Right hindlimb (tissue), 1 donor: ENCODE data around the gene HOXC11.
A peak's percentile ranks its signal among the peaks of the same experiment; 100 is the strongest.

Source experiments
- DNase-seq: peaks from one replicate; pipeline ENCODE4 v3.0.0-alpha.2; 2018

The HOXC11 gene

DNA sequence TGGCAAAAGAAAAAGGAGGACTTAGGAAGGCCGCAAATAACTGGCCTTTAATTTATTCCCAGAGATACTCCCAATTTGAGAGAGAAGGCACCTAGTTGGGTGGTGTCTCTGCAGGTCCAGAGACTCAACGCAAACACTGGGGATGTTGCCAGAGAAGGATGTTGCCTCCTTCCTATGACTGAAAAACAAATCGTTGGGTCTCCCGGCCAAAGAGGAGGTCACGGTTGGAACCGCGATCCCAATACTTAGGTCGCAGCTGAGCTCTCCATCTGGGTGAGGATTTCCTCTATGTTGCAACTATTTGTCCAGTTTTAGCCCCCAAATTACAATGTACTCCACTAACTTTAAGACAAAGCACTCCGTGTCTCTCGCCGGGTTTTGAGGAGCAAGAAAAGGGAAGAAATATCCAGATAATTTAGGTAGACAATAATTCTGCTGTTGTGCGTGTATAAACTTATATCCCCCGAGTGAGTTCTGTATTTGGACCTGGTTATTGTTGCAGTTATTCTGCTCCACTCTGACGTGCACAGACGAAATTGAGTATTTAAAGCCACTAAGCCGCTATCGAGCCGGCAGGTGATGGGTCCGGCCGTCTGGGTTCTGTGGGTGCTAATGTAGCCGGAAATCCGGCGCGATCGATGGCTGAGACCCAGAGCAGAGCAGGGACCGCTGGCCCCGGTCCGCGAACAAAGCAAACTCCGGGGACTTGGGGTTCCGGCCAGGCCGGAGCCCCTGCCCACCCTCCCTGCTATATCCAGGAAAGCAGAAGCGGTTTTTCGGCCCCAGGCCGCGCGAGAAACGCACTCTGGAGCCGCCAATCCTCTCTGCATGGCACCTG is 12.5 kb upstream of the HOXC11 start:
- no peak for DNase-seq

DNA sequence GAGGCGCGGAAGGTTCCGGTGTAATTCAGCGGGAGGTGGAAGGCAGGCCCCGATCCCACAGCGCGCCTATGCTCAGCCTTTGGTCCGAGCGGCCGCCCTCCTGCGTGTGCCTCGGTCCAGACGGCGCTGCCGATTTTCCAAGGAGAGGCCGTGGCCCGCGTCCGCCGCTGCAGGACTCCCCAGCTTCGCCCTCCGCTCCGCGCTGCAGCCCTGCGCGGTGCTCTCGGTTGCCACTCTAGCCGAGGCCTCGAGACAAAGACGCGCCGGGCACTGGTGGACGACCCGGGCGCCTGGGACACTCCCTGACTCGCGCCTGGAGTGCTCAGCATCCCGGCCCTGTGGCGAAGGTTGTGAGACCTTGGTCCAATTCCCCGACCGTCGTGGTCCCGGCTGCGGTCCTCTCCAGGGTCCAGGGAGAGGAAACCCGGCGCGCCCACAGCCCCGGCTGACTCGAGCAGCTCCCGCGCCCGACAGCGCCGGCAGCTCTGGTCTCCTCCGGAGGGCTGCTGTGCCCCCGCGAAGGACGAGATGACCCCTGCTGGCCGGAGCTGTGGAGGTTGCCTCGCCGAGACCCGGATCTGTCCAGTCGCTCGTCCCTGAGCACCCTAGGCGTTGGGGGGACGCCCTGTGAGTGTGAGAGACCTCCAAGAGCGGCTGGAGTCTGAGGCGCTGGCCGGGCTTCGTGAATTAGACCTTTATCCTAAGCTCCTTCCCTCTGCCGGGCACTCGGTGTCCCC is 11.7 kb upstream of the HOXC11 start:
- DNase-seq: no peak

- DNase-seq: no peak
Measured at GRCh38 chr12:53963005-53963404, 9.9 kb upstream of the HOXC11 start.

GRCh38 chr12:53963434-53964314 is 9.3 kb upstream of the HOXC11 start:
- no peak for DNase-seq

DNA sequence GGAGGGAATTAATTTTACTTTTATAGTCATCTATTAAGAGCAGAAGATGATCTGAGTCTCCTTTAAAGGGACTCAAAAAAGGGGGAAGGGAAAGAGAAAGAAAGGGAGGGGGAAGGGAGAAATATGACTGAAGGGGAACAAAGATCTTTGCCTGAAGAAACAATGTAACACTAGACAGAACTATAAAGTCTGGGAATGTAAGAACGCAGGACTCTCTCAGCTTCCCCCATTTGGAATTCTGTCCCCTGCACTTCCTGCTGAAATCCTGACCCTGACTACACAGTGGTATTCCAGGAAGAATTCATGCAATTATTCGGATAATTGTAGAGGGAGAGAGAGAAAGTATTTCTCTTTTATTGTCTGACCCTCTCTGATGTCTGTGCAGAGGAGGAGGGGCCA is 8.6 kb upstream of the HOXC11 start:
- no peak for DNase-seq

GRCh38 chr12:53965281-53966084 is 7.4 kb upstream of the HOXC11 start:
- DNase-seq: peak; percentile 86

- DNase-seq: no peak
Measured at GRCh38 chr12:53966085-53966384, 6.9 kb upstream of the HOXC11 start.

DNA sequence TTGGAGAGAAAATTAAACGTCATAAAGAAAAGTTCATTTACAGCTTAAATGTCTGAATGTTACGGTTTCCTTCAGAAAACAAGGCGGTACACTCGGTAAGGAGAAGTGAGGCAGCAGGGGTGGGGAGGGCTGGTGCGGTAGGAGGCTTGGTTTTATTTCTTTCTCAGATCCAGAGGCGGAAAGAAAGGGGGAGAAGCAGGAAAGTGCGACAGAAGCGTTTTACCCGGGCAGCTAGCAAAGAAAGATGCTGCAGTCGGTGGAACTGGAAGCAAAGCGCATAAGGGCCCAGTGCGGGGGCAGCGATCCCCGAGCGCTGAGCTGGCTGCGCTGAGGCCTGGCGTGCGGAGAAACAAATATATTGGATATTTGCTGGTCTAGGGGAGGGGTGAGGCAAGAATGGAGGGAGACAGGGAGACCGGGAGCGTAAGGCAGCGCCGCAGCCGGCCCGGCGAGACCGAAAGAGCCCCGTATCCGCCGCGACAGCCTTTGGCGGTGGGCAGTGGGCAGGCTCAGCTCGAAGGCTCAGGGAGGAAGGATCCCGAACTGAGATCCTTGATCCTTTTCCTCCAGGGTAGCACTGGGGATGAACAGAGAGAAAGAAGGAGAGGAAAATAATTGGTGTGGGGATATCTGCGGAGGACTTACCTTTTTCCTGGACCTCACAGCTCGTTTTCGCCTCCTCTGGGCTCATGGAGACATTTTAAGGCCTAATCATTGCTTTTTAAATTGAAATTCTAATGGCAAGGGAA is 6.4 kb upstream of the HOXC11 start:
- DNase-seq: peak; percentile 54

DNA sequence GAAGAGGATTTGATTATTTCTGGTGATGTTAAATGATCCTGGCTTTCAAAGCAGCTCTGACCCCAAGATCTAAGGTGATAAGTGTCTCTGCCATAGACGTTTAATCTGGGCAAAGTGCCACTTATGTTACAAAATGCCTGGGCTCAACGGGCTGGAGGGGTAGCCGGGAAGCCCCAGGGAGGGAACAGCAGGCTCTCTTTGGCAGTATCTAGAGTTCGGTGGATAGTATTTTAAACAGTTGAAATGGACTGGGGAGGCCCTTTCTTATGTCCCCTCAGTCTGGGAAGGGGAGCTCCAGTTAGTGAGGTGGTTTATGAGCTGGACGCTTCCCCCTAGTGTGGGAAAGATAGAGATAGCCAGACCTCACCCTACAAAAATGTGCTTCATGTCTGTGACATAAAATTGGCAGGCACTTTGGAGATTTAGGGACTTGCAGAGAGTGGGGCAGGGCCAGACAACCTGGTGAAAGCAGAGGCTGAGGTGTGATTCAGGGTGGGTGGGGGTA is 5.5 kb upstream of the HOXC11 start:
- DNase-seq: no peak

DNA sequence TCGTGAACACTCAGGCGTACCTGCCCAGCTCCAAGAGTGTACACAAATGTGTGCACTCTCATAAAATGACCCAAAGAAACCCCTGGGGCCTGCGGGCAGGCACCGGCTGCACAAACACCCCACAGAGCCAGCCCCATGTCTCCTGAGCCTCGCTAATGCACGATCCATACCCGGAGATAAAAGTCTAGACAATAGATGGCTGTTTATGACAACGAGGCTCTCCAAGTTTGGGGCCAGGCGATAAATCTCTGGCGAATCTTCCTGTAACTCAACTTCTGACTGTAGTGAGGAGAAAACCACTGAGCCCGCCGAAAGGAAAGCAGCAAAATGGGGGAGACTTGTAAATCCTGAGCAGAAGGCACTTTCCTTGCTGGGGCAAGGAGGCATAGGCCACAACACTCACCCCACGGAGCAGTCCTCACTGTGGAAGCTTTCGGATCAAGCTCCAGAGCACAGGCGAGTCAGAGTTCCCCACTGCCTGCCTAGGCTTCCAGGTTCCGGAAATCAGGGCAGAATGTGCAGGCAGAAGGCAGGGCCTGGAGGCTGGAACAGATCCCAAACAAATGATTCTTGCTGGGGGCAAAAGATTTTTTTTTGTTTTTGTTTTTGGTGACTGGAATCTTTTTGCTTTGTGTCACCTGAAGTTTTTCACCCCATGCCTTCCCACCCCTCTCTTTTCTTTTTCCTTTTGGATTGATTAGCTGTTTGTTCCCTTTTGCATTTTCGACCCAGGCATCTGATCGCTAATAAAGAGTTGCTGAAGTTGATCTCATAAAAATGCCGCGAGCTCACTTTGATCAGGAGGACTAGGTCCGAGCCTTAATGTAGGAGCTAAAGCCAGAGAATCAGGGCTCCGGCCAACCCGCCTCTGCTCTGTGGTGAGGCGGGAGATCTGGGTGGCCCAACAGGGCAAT is 4.5 kb upstream of the HOXC11 start:
- no peak for DNase-seq

DNA sequence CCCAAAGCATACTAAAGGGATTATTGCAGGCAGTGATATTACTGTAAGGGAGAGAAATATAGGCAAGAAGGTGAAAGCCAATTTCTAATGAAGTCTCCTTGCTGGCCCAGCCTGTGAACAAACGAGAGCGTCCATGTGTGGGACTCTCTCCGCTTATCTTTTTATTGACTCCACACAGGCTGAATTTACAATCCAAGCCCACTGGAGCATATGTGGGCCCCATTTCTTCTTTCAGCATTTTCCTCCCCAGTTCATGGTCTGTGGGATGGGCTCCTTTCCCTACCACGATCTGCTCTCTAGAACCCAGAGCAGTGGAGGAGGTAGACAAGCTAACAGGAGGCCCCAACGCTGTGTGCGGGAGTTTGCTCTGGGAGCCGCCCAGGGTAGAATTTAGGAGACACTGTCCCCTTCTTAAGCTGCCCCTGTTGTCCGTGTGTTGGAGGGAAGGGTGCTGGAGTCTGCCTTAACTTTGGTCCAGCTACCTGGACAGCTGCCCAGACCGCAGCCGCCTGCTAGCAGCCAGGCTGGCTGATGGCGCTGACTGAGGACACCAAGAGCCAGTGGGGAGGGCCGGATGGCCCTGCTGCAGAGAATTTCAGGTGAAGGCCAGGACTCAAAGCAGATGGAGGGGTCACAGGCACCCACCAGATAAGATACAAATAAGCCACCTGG is 3.2 kb upstream of the HOXC11 start:
- peak; percentile 42 for DNase-seq

DNA sequence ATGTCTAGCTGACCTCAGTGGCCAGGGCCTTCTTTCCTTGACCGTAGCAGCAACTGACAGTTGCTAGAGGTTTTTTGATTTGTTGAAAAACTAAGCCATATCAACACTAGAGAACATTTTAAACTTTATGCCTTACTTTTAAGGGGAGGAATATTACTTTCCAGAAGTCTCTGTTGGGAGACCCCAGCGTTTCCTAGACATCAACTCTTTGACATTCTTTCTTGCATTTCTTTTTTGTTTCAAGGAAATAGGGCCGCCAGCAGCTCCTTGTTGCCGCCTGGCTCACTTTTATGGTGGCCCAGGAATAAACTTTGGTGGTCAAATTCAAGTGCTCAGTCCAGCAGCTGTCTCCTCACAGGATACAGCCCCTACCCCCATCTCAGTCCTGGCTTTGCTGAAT is 2.5 kb upstream of the HOXC11 start:
- DNase-seq: no peak

DNA sequence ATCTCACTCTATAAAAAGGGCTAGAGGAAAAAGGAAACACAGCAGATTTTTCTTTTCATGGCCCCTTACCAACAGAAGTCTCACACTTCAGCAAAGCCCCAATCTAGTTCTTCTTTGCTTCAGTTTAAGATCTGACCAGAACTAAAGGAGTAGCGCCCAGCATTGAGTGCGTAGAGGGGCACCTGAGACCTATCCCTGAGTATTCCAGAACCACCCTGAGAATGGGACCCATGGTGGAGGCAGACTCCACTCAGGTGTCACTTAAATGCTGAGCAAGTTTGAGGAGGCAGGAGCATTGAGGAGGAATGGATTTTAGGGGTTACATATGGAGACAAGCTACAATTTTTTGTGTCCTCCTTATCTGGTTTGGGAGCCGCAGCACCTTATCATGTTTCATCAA is 1.8 kb upstream of the HOXC11 start:
- DNase-seq: no peak

DNA sequence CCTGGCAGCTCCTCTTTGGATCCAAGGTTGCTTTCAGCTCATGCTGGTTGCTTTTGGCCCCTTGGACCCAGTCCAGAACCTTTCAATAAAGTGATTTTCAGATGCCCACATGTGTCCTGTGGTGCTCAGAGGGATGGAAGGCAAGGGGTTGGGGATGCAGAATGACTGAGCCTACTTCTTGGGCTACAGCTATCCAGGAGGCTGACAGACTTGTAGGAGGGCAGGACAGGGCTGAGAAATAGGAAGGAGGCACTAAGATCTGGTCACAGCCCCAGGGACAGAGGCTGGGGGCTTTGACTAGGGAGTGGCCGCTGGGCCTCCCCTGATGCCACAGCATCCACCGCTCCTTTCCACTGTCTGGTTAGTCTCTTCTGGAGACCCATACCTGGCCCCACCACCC is 1.2 kb upstream of the HOXC11 start:
- no peak for DNase-seq

DNA sequence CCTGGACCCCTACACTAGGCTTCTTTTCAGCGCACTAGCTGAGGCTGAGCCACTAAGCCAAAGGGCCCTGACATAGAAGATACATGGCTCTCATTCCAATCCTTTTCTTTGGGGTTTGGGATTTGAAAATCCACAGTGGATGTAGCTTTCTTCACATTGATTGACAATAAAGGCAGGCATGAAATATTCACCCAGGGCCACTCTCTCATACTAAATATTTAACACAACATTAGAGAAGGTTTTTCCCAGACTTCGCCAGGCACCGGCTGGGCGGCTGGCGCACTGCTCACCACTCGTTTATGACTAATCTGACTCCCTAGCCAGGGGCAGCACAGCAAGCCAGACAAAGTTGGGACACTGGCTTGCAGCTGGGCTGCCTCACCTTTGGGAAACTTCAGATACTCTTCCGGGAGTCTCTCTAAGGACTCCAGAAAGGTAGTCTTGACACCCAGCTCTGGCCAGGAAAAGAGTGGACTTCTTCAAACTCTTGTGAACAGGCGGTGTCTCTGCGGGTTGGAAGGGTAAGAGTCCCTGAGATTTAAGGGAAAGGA is 699 bp upstream of the HOXC11 start:
- DNase-seq: peak; percentile 41

- peak; percentile 81 for DNase-seq
Measured at GRCh38 chr12:53973236-53974042, 513 bp downstream of the HOXC11 start.

- DNase-seq: peak; percentile 85
Measured at GRCh38 chr12:53974084-53975063, 1.4 kb downstream of the HOXC11 start, which contains the start of gene HOTAIR. Gene HOTAIR (minus strand): TSS chr12:53974954.
